ENCODE data around the gene IKZF2.

Gene IKZF2

DNA sequence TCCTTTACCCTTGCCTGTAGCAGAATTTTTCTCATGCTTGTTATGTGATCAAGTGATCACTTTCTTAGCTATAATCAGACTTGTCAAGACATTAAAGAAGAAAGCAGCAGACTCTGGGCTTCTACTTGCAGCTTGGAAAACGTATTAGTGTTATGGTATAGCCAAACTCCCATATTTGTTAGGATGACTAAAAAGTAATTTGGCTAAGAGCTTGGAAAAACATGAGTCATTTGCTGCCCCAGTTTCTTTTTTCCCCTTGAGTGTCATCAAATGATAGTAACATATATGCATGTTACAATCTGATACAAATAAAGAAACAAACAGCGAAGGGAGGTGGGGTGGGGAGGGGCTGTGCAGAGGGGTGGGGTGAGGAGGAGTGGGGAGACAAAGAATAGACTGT lies 155.5 kb downstream of the IKZF2 start:
- no peak for DNase-seq

DNA sequence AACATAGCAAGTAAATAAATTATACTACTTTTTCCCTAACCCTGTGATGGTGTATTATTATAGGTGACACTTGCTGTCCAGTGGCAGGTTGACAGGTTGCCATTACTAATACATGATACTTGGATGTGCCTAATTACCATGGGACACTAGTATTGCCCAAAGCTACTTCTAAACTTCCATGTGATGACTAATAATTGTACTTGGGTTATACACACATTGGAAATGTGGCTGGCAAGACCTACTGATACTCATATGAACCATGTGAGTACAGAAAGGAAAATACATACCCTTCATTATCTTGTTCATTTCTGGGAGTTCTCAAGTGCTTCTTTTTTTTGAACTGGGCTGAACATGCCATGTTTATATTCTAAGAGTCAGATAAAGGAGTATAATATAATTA lies 156.4 kb downstream of the IKZF2 start:
- no peak for DNase-seq

DNA sequence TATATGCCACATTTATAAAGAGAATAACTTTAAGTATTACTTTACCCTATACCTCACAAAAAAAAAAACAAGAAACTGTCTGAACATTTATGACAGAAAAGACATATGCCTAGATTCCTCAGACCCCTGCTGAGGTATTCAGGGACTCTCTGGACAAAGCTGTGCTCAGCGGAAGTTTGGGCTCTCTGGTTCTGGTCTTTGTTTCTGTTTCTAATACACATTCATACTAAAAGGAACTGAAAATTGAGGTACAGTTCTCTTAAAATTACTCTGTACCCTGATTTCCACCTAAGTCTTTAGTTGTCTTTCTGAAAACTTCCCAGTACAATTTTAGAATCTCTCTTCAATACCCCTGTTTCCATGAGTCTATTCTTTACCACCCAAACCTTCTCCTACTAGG lies 160.3 kb downstream of the IKZF2 start:
- DNase-seq: no peak

DNA sequence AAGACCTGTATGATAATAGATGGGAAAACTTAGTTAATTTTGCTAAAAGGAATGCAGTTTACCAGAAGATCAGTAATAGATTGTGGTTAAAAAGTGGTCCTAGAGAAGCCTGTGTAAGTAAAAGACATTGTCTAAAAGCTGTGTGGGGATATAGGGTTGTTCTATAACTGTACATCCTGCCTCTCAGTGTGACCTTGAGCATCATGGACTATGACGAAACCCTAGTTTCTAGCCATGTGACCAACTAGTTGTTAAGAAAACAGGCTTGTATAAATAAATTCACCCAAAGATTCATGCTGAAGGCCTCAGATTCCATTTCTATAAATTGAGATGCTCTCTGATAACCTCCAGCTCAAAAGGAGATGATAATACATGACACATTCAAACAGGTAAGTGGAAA lies 160.7 kb downstream of the IKZF2 start:
- DNase-seq: no peak

DNA sequence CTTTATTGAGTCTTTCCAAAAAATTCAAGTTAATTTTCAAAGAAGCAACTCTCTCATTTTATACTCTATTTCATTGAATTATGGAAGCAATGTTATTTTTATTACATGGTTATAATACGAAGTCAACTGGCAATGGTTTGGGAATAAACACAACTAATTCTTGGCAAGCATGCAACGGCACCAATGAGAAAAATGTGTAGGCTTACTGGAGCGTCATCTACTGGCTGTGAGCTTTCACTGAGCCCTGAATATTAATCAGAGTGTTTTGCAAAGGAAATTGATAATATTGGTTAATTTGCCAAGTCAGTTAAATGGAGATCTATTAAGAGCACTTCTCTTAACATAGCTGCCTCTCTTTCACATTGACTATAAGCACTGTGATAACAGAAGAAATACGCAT lies 163.9 kb downstream of the IKZF2 start:
- no peak for DNase-seq

DNA sequence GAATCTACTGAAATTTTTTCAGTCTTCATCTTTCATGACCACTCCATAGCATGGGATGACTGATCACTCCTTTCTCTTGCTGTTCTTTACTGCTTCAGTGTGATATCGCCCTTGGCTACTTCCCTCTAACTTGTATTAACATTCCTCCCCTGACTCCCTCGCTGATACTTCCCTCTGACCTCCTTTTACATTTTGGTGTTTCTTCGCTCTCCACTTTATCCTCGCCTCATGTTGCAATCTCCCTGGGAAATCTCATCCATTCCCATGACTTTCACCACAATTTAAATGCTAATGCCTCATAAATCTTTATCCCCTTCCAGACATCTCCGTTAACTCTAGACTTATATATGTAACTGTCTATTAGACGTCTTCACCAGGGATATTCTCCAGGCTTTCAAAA lies 167.3 kb downstream of the IKZF2 start:
- no peak for DNase-seq

DNA sequence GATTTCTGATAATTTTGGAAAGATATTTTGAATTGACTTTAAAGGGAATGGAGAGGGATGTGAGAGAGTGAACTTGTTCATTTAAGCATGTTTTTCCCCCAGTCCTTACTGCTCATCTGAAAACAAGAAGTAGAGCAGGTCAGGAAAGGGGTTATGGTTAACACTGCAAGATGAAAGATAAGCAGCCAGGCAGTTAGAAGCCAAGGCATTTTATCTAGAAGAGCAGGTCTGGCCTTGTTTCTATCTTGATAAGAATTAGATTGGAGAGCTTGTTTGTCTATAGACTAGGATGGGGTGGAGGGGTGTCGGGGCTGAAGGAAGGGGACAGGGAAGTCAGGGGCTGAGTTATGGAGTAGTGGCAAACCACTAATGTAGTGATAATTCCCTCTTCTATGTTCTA lies 171.6 kb downstream of the IKZF2 start:
- DNase-seq: no peak

DNA sequence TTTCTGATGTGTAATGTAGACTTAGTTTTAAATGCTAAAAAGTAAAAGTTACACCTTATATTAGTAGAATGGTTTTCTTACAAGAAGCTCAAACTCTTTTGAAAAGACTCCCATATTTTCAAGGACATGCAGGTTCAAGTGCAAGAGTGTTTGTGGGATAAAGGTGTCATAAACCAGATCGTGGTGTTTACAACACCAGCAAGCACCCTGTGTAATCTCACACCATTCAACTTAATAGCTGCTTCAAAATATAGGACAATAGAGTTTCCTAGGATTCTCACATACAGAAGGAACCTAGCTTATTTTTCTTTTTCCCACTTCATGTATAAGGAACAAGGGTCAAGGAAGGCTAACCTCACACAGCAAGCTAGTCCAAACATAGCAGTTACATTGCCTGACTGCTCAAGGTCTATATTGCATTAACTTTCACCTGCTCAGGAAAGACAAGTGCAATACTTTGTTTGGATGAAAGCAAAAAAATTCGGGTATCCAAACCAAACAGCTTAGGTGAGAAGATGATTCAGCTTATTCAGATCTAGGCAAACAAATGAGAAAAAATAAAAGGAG lies 172.3 kb downstream of the IKZF2 start:
- DNase-seq: no peak

DNA sequence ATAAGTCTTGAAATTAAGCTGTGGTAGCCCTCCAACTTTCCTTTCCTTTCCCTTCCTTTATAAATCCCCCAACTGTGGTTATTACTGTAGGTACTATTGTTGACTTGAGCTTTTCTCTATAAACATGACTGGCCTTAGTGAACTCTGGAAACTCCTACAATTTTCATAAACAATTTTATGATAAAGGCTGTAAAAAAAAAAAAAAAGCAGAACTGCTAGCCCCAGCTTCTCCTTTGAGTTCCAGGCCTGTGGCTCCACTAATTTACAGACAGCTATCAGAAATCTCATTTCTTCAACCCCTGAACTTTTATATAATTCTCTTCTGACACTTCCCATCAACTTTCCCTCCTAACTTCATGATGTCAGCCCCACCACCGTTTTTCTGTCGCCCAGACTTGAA lies 174.3 kb downstream of the IKZF2 start:
- DNase-seq: no peak

DNA sequence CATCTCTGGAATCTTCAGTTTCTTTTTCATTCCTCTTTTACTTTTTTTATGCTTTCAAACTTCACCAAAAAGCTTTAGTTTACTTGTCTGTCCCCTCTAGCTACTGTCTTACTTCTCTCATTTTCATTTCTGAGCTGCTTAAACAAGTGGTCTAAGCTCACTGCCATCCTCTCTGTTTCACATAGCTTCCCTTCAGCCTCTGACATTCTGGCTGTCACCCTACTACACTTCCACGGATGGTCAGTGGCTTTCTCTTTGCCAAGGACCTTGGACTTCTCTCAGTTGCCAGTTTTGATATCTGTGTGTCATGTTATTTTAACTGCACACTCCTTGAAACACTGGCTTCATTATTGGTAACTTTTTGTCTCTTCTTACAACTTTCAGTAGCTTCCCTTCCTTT lies 176.1 kb downstream of the IKZF2 start:
- DNase-seq: no peak

DNA sequence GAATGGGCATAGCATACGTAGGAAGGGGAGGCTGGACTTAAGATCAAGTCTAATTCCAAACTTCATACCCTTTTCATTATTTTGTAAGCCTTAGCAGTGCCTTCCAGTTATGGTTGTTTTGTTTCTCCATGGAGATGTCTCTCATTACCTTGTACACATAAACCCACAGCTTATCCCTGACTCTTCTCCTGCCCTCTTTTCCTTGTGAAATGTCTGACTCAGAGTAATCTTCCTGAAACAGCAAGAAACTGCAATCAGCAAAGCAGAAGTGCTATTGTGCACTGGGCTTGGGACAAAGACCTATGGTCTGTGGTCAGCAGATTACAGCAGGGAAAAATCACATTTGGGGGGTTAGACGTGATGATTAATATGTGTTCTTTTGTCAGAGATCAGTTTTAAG lies 176.7 kb downstream of the IKZF2 start:
- no peak for DNase-seq

DNA sequence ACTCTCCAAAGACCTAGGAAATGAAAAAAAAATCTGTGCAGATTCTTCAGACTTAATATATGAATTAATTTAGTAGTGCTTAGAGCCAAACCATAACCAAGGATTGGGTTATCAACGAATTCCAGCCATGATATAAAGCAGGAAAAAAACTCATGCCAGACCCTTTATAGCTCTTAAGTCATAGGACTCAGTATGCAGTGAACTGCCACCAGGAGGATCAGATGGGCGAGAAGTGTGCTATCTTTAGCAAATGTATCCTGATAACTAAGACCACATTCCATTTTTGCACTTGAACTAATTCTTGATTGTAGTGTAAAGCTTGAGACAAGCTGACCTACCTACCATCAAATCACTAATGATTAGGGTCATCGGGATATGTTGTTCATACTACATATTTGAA lies 178.1 kb downstream of the IKZF2 start:
- DNase-seq: no peak

DNA sequence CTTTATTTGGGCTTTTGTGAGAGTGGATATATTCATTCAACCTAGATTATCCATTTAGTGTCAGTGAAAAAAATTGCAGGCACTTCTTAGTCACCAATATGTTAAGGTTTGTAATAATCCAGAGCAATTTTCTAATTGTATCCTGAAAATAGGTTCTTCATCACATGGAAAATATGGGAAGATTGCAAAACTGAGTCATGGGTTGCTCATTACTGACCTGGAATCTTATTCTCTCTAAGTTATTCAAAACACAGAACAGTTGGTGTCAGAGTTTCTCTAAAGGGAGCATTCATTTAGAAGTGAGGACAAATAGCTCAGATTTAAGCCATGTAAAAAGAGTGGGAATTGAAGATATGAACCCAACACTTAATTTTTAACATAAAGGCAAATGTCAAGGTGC lies 181.3 kb downstream of the IKZF2 start:
- no peak for DNase-seq

DNA sequence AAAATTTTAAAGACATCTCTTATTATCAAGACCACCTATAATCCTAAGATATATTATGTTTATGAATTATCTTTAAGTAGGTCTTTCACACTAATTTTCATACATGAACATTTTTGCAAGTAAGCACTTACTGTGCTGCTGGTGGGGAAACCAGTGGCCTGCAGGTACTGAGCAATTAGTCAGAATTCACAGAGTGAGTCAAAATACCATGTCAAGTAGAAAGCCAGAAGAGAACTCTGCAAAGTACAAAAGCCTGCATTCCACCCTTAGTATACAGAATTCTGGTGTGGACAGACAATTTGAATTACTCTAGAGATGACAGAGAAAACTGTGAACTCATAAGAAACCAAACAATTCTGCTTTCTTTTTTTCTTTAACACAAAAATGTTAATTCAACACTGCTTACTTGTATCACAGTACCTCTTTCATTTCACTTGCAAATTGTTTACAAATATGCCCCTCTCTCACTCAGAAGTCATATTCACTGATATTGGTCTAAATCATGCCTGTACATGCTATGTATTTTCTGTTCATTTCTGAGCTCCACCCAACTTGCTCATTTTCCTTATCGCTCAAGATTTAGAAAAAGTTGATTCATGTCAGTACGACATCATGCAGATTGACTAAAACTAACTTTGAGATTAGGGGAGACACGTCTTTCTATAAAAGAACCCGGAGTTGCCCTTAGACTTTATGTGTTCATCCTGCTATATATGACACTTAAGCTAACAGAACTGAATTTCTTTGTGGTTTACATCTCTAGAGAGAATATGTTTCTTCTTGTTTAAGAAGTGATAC lies 182.9 kb downstream of the IKZF2 start:
- DNase-seq: no peak

DNA sequence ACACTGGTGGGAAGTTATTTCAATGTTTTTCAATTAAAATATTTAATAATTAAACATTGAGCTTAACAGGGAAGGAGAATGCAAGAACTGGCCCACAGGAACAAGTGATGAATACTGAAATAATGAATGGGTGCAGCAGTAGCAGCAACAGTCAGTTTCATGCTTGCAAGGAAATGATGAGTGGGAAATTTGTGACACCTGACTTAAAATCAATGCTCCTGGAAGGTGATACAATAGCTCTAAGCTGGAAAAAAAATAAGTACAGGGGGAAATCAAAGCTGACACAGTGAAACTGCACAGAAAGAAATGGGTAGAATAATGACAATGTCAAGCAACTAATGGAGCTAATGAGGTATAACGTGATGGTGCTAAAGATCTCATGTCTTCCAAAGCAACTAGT lies 184.5 kb downstream of the IKZF2 start:
- DNase-seq: no peak

DNA sequence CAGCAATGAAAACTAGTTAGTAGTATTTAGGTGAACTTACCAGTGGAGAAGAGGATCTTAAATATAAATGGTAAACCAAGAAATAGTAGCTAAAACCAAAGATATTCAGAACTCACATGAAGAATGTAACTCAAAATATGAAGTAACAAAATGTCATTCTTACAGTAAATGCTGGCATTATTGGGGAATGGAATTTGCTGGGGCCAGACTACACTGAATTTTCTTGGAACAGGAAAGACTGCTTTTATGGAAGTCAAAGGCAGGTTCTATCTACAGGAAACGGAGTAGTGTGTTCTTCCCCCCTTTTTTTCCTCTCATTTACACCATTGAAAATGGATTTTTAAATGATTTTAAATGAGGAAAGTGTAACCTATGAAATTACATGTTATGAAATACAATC lies 188.7 kb downstream of the IKZF2 start:
- DNase-seq: no peak

DNA sequence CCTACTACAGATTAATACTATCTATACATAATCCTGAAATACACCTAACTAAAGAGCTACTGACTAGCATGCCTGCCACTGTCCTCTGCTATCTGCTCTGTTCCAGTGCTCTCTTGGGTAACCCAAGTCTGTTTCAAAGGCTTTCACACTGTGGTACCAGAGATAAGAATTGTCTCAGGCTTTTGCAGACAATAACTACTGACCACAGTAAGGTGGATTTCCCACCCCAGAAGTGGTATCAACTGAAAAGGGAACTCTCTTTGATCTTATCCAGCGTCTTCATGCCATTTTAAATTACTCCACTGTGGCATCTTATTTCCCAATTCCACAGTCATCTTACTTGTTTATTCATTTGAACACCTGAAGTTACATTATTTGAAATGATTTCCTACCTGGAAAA lies 190.2 kb downstream of the IKZF2 start:
- no peak for DNase-seq

DNA sequence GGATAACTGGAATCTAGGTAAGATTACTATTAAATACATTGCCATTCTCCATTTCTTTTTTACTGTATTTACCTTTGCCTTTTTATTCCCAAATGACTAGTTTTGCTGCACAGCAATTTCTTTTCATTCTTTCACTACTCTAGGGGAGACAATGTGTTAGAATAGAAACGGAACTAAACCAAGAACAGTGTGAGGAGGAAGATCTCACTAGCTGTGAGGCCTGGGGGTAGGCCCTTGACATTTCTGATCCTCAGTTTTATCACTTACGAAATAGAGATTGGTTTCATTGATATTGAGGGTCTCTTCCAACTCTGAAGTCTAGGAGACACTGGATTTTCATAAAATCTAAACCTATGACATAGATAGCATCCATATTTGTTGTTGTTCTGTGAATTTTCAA lies 191.1 kb downstream of the IKZF2 start:
- DNase-seq: no peak

DNA sequence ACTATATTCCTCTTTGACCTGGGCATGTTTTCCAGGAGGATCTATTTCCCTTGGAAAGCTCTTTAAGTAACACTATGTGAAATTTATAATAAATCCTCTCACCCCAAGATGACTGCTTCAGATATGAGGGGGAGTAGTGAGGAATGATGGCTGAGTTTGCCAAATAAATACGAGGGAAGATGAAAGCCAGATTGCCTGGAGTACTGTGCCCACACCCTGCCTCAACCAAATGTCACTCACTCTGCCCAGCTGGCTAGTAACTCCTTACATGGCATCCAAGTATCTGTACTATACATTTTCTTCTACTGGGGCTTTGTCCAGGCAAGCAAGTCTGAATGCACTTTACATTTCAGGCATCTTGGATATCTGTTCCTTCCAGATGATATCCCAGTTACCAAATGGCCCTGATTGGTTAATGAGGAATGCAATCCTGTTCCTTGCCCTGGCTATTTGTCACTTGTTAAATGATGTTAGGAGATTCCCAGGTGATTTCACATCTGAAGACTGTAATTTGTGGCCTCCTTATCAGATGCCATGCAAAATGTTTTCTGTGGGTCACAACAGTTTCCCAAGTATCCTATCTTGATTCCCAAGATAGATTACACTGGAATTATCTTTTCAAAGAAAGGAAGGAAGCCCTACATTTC lies 191.8 kb downstream of the IKZF2 start:
- DNase-seq: no peak

DNA sequence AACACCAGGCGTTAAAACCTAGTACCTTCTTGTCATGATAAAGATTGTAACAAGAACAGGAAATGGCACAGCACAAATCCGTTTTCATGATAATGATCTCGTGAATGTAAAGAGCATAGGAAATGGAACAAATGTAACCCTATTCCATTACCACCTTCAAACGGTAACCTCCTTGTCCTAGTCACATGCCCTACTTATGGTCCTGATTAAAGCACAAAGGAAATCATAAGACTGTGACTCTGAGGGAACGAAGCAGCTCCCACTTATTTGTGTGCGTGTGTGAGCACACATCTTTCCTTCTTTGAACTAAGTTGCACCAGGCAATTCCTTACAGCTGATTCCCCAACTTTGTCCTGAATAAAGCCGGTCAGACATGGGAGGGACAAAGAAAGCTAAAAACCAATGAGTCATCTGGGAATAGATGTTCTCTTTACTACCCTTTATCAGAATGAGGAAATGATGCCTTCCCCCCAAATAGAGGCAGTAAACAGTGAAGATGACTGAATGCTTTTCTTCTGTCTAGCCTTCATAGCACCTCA lies 192.6 kb downstream of the IKZF2 start:
- DNase-seq: no peak

DNA sequence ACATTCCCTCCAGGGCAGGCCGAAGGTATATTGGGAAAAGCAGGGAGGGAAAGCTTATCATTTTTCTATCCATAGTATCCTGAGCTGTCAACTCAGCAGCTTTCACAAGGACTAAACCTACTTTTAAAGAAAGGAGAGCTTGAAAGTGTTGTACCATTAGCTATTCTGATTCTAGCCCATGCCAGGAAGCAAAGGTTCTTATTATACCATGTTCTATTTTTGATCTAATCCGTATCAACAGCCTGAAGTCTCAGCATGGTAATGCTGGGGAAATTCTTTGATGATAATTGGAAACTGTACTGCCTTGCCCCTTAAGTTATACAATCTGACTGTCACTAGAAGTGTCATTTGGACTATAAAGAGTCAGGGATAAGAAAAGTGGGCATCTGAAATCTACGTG lies 193.3 kb downstream of the IKZF2 start:
- DNase-seq: no peak

DNA sequence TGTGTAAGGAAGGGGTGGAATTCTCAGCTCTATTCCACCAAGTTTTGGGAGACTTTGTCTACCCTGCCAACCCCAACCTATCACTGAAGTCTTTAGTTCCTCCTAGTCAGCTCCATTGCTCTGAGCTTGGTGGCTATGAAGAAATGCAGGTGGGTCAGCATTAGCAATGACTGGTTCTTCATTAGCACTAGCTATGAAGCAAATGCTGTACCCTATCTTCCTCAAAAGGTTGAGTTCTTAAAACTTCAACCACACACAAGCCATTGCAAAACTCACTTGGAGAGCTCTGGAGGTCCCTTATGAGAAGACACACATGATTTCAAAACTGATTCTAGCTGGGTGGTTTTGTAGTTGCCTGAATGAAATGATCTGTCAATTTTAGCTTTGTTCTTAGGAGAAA lies 193.8 kb downstream of the IKZF2 start:
- no peak for DNase-seq

DNA sequence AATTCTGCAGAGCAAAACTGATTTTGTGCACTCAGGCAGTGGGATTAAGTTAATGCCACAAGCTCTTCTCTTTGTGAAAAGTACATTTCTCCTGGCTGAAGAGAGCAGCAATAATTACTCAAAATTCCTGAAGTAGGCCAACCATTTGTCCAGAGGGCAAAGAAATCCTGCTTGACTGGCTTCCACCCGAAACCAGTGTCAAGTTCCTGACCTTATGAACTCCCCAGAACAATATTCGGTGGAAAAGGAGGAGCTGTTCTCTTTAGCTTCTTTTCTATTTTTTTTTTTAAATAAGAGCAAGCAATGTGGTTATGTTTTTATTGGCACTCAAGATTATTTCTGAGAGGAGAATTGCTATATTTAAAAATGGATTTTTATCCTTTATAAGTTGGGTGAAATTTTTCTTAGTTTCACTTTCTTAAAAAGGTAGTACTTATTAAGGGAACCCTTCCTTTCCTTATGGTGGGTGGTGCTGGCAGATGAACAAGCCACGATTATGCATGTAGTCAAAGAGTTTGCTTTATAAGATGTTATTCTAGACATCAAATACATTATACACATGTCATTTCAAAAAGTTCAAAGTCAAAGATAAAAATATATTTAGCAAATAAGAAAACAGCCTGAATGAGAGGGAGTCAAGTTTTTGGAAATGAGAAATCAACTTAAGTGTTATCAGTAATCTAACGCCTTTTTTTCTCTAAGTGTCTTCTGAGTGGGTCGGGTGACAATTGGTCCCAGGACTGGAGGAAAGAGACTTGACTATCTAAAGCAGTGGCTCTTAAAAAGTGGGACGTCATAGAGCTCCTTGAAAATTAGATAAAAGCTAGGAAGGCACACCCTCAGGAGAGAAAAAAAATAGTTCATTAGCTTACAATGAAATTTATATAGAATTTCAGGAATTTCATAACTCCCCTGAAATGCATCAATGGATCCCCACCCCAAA lies 194.5 kb downstream of the IKZF2 start:
- no peak for DNase-seq
